Epidermal melanocyte (primary cell): ENCODE results near the gene DLG2.
"Not testable (repeated sequence)": the region's sequence is repeated elsewhere in the genome, so short reads cannot be mapped to it uniquely, and the experiment has no call there.

Experiments
- DNase-seq: peaks from one replicate; pipeline ENCODE4 v3.0.0; 2011; ENCODE audit warnings: low spot score; ENCODE audit not compliant: insufficient read length

DLG2 gene

DNA sequence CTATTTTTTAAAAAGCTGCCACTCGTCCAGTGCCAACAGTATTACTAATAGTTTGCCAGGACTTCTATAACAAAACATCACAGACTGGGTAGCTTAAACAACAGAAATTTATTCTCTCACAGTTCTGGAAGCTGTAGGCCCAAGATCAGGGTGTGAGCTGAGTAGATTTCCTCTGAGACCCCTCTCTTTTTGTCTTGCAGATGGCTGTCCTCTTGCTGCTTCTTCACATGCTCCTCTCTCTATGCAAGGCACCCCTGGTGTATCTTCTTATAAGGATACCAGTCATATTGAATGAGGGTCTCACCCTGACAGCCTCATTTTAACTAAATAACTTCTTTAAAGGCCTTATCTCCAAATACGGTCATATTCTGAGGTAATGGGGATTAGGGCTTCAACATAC lies 390.9 kb downstream of the DLG2 start:
- no peak for DNase-seq

DNA sequence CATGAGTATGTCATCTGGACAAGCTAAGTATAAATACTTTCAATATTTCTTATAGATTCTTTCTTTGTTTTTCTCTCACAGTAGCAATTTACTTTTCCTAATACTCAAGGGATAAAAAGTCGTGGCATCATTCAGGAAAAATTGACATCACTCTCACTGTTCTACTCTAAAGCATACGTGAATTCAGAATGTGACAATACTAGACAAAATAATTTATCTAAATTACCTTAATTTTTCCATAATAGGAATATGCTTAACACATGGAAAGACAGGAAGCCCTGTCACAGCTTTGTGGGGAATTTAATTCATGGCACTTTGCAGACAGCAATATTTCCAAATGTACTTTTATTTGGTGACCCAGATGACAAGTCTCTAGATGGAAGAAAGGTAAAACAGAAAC lies 394.6 kb downstream of the DLG2 start:
- no peak for DNase-seq

DNA sequence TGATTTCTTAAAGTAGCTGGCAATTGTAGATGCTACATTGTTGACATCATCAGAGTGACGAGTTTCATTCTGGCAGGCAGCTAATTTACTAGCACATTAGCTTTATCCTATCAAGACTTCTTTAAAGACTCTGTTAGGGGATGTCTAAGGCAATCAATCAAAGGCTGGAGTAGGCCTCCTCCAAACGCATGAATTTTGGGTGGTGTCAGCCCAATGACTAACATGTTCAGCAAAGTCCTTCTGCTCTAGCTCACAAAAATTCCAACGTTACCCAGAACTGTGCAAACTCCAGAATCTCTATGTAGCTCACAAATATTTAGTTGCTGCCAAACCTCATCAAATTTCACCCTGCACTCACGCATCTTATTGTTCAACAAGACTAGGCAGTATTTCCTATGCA lies 395.6 kb downstream of the DLG2 start:
- DNase-seq, result no peak

DNA sequence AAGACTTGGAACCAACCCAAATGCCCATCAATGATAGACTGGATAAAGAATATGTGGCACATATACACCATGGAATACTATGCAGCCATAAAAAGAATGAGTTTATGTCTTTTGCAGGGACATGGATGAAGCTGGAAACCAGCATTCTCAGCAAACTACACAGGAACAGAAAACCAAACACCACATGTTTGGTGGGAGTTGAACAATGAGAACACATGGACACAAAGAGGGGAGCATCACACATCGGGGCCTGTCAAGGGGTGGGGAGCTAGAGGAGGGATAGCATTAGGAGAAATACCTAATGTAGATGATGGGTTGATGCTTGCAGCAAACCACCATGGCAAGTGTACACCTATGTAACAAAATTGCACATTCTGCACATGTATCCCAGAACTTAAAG lies 397.4 kb downstream of the DLG2 start:
- not testable (repeated sequence) for DNase-seq

DNA sequence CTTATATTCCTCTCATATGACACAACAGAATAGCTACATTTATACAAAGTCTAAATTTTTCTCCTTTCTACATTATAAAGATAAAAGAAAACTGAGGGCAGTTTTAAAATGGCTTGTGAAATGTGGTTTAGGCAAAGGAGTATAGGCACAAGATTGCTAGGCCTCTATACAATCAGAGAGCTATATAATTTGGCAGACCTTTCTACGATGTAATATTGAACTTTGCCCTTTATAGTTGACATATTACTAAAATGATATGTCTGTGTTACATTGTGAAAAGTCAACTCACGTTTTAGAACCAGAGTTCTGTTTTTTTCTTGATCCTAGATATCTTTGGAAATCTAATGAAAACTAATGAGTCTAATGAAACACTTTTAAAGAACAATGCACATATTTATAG lies 430.2 kb downstream of the DLG2 start:
- DNase-seq, result no peak

DNA sequence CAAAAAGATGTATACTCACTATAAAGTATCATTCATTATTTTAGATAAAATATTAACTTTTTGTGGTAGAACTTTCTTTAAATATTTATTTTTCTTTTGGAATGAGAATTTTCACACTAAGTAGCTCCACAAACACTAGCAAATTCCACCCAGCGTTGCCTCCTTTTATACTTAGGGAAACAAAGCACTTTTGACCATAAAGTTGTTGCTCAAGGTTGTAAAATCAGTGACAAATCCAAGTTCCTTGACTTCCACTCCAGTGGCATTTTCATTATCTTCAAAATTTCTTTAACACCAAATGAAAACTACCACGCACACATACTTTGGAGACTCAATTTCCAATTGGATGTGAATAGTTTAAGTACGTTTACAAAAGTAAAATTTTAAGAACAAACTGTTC lies 431.2 kb downstream of the DLG2 start:
- DNase-seq, result no peak

DNA sequence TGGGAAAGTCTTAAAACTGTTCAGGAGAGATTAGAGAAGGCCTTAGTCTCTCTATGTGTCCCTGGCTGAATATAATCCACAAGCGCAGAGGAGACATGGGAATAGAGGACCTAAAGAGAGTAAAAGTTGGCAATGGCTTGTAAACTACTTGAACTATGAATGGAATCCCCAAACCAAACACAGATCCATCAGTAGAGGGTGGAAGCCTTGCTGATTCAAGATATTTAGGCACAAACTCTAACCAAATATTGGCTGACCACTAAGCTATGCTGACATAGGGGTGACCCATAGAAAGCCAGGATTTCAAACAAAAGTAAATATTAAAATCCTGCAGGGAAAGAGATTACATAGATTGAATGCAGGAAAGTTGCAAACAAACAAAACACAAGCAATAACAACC lies 439.2 kb downstream of the DLG2 start:
- DNase-seq, result no peak

DNA sequence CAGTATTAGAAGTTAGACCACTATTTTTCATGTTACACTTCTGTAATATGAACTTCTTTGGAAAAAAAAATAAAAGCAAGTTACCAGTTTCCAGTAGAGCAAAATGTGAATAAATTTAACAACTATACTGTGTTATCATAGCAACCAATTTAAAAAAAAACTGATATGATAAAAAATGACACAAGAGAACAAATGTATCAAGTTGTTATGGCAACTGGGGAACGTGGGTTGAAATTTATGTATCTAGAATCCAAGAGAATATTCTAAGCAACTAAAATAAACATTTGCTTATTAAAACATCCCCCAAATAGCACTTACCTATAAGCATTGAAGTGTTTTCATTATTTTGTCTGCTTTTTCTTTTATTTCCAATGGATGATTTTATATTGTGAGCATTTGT lies 442.4 kb downstream of the DLG2 start:
- DNase-seq, result no peak

DNA sequence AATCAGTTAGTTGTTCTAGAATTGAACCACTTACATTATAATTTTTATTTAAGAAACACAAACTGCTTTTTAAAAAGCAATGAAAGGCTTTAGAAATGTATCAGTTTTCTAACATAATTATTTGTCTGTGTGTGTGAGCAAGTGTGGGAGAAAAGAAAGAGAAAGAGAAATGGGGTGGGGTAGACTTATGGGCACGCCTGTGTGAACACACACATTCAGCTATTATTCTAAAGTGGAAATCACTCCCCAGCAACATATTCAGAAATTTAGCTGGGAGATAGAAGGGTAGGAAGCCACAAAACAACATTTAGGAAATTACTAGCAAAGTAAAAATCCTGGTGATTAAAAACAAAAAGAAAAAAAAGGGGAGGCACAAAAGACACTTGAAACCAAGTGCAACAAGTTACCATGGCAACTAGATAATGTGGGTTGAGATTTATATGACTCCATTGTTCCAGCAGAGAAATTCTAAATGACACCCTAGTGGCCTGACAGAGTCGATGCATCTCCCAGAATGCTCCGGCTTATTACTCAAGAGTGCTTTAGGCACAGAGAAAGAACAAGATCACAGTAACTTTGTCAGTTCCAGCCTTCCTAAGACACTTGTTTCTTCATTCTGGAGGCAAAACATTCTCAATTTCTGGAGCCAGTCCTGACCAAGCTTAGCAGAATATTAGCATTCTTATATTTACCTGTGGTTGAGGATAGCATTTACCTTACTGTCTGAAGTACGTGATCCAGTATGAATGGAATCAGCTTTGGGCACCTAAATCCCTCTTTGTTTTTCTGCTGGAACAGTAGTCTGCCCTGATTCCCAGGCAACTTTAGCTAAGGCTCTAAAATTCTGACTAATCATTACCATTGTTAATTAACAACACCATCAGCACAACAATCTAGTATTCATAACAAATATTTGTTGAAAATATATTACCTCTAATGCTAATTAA lies 444.4 kb downstream of the DLG2 start:
- no peak for DNase-seq

DNA sequence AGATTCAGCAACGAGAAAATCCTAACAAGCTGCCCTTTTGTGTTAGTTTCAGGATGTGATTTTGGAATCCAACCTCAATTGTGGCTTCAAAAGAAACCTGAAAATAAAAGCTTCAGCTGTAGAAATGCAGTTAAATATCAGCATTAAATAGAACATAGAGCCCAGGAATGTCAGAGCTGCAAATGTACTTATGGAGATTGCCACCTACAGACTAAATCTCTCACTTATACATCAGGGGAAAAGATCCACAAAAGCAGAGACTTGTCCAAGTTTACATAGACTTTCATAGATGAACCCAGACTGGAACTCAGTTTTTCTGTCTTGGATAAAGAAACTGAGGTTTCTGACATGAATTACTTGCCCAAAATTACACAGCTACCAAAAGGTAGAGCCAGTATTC lies 446.6 kb downstream of the DLG2 start:
- no peak for DNase-seq

DNA sequence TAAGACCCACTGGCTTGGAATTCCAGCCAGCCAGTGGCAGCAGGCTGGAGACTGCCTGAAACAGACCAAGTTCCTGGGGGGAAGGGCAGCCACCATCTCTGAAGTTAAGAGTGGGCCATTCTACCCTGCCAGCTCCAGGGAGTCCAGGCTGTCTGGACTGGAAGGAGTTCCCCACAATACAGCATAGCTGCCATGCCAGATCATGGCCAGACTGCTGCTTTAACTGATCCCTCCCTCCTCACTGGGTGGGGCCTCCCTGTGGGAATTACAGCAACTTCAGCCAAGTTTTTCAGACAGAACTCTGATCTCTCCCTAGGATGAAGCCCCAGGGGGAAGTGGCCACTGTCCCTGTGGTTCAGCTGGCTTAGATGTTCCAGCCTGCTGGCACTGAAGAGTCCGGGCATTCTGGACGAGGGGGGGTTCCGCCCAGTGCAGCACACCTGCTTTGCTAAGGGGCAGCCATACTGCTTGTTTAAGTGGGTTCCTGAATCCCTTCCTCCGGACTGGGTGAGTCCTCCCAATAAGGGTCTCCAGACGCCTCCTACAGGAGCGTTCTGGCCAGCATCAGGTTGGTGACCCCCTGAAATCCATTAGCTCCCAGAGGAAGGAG lies 455.4 kb downstream of the DLG2 start:
- DNase-seq, result no peak

DNA sequence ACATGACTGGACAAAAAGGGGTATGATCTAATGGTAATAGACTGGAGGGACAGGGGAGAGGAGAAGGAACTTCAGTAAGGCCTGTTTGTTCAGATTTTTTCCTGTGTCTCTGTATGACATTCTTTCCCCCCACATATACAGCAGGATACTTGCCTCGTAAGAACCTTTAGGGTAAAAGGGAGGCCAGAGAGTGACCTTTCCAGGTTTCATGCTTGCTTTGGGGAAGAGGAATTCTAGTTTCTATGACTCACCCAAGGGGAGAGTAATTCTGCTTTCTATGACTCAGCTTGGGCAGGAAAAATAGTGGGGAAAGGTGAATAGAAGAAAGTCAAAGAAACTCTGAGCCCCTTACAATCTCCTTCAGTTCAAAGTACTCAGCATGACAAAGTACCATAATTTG lies 457.0 kb downstream of the DLG2 start:
- DNase-seq, result no peak

DNA sequence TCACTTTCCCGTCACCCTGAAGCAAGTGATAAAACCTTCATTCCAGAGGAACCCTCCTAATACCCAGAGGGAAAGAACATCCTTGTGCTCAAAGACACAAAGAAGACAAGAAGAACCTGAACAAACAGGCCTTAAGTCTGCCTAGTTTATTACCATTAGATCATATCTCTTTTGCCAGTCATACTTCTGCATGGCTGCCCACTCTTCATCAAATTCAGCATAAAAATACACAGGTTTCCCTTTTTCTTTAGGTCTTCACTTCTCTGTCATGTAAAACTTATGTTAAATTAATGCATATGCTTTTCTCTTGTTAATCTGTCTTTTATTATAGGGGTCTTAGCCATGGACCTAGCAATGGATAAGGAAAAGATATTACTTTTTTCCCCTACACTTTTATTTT lies 459.7 kb downstream of the DLG2 start:
- DNase-seq, result no peak

DNA sequence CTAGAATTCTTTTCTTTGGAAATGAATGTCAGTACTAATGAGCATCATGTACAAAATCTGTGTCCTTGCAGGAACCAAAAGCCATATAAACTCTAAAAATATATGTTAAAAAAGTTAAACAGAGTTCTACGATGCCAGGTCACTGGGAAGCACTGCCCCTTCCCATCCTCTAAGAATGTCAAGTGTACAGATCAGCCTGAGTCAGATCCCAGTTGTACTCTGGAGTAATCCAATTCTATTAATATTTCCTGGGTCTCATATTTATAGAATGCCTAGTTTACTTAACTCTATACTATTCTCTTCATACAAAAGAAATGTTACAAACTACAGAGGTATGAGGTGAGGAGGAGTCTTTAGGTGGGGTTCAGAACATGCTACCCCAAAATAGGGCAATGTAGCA lies 460.1 kb downstream of the DLG2 start:
- DNase-seq, result no peak

DNA sequence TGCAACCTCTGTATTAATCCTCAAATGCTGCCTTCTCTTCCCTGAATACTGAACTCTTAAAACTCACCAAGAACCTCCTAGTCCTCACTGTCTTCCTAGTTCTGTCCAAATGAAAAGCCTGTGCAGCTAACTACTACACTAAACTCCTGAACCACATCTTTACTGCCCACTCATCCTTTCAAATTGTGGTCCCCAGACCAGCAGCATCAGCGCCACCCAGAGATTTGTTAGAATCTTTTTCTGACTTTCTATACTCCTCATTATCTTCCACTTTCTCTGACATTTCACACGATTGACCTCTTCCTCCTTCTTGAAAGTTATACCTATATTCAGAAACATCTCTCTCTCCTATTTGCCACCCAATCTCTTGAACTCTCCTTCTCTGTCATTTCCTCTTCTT lies 461.3 kb downstream of the DLG2 start:
- no peak for DNase-seq

DNA sequence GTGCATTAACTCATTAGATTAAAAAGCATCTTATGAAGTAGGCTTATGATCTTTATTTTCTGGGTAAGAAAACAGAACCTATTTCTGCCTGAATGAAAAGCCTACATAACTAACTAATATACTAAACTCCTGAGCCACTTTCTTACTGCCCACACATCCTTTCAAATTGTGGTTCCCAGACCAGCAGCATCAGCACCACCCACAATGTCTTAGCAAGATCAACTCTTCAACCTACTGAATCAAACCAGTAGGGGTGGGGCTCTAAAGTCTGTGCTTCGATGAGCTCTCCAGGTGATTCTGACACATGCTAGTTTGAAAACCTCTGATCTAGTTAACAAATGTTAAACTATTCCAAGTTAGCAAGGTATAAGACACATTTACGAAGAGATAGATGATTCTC lies 462.4 kb downstream of the DLG2 start:
- no peak for DNase-seq

DNA sequence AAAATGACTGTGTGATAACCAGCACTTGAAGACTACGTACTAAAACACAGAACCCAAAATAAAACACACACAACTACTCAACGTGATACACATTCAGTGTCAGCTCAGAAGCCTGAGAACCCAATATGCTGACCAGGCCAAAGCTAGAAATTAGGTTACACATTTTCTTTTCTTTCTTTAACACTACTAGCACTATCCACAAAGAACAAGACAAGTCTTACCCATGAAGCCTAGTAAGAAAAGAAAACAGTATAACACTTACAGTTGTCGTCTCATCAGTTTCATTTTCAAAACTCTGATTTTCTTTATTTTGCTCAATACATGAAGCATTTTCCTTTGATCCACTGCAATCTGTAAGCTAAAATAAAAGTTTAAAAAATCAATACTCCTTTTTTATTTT lies 472.9 kb downstream of the DLG2 start:
- DNase-seq, result no peak

DNA sequence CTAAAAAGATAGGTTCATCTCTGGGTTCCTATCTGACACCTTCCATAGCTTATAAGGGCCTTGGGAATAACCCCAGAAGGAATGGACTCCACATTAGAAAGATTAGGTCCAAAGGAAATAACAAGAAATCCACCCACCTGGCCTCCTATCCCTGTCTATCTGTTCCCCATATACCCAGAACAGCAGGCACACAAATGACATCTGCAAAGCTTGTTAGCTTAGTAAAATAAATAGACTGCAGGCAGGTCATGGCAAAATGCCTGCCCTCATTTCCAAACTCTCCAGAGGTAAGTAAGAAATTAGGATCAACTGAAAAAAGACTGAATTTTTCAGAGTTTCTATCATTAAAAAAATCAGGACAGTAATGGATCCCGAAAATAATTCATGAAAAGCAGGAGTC lies 489.5 kb downstream of the DLG2 start:
- DNase-seq, result no peak

DNA sequence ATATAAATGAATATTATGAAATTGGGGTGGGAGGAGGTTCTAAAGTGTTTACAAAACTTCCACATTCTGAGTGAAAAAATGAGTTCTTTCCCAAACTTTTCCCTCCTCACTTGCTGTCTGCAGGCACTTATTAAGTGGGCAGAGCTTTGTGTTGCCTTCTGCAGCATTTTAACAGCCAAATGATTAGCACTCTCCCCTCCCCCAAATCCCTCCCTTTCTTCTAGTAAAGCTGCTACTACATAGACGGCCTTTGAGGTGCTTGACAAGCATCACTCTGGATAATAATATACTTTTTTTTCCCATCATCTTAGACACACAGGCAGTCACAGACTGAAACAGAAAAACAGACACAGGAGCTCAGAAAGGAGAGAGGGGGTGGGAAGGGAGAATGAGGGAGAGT lies 493.5 kb downstream of the DLG2 start:
- DNase-seq, result no peak

DNA sequence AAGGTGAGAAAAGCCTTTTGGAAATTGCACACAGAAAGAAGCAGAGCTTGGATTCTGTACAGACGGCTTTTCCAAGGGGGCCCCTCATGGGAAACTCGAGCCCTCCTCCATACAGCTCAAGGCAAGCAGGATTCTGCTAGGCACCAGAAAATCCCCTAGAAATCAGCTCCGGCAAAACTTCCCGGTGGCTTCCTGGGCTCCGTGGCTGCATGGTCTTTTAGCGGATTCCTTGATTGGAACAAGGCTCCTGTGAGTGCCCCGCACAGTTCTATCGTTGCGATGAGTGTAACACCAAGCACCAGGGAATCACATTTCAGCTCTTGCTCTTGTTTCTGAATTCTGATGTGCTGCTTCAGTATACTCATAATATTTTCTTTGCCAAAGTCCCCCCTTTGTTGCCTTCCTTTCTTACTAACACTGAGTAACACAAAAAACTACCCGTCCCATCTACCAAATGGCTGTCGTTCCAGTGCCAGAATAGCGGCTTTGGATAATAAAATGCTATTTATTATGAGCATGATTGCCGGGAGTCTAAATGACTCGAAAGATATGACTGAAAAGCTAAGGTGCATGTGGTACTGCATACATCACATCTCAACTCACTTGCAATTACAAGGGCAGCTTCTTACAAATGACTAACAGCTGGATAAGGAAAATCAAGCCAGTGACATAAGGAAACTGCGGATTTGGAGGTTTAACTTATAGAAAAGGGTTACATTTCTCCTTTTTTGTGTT lies 494.1 kb downstream of the DLG2 start:
- no peak for DNase-seq

DNA sequence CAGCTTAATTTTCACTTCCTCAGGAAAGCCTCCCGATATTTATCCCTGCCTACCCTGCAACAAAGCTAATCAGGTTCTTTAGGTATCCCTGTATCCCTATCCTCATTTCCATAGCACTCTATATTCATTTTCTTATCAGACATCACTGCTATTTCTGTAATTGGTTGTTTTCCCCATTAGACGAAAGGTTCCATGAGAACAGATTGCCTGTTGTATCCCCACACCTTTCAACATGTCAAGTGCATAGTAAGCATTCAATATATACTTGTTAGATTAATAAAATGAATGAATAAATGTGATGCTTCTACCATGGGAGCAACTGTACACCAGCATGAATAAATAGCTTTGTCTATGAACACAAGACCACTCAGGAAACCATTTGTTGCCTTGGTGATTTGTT lies 499.8 kb downstream of the DLG2 start:
- no peak for DNase-seq

DNA sequence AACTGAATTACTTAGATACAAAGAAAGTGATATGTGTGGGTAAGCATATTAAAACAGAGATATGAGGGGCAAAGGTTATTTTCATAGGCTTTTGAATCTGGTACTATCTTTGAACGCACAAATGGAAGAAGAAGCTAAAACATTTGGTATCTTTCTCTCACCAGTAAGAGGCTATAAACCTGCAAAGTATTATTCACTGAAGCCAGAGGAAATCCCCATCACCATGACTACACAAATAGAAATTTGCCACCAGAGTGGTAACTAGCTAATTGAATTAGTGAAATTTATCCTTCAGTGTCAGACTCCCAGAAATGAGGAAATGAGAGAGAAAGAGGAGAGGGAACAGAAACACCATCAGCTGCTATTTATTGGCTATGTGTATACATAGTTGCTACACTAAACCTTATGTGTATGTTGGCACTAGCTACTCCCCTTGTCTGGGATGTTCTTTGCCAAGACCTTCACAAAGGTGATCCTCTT lies 503.4 kb downstream of the DLG2 start:
- no peak for DNase-seq
